SK-N-SH treated with all-trans-retinoic acid at 6 μM for 48 hours (cell line): ENCODE data around the gene LMAN2.

Experiments
- ARNTL ChIP-seq: fragments of 450-650 bp; formaldehyde crosslinking; IDR thresholded peaks from 2 replicates; pipeline ENCODE4 v1.5.0; 2020; ENCODE audit warnings: low read depth, mild to moderate bottlenecking, moderate library complexity, borderline replicate concordance
- BACH2 ChIP-seq: fragments of 250-450 bp; sonication (Bioruptor Pico); IDR thresholded peaks from 2 replicates; pipeline ENCODE4 v1.9.0; 2021; ENCODE audit warnings: mild to moderate bottlenecking, borderline replicate concordance
- CSDC2 ChIP-seq: fragments of 250-450 bp; sonication (Bioruptor Pico); IDR thresholded peaks from 2 replicates; pipeline ENCODE4 v1.5.0; 2020; ENCODE audit warnings: mild to moderate bottlenecking, moderate library complexity
- GLIS3 ChIP-seq: fragments of 250-450 bp; sonication (Bioruptor Pico); IDR thresholded peaks from 2 replicates; pipeline ENCODE4 v1.5.0; 2020; ENCODE audit warnings: mild to moderate bottlenecking, moderate library complexity
- ISL1 ChIP-seq: fragments of 250-450 bp; sonication (Bioruptor Pico); IDR thresholded peaks from 2 replicates; pipeline ENCODE4 v2.1.2; 2022; ENCODE audit warnings: mild to moderate bottlenecking, moderate library complexity
- PPARA ChIP-seq: fragments of 250-450 bp; sonication (Bioruptor Pico); IDR thresholded peaks from 2 replicates; pipeline ENCODE4 v1.5.0; 2020; ENCODE audit warnings: mild to moderate bottlenecking, borderline replicate concordance
- RARB ChIP-seq: fragments of 250-450 bp; sonication (Bioruptor Pico); IDR thresholded peaks from 2 replicates; pipeline ENCODE4 v1.8.0; 2021; ENCODE audit warnings: mild to moderate bottlenecking, moderate library complexity
- SNAI2 ChIP-seq: fragments of 250-450 bp; sonication (Bioruptor Pico); IDR thresholded peaks from 2 replicates; pipeline ENCODE4 v1.5.0; 2020; ENCODE audit warnings: mild to moderate bottlenecking, moderate library complexity
- ZFP30 ChIP-seq: fragments of 450-650 bp; formaldehyde crosslinking; IDR thresholded peaks from 2 replicates; pipeline ENCODE4 v1.5.0; 2022; ENCODE audit warnings: mild to moderate bottlenecking, moderate library complexity
- ZNF70 ChIP-seq: fragments of 450-650 bp; formaldehyde crosslinking; IDR thresholded peaks from 2 replicates; pipeline ENCODE4 v1.5.0; 2020; ENCODE audit warnings: mild to moderate bottlenecking, moderate library complexity
- TF ChIP-seq, protein P1 (sequence below): fragments of 250-450 bp; sonication (Bioruptor Pico); IDR thresholded peaks from 2 replicates; pipeline ENCODE4 v1.5.1; 2020; ENCODE audit warnings: low read depth, mild to moderate bottlenecking, moderate library complexity
- TF ChIP-seq, protein P2 (sequence below): fragments of 250-450 bp; sonication (Bioruptor Pico); IDR thresholded peaks from 2 replicates; pipeline ENCODE4 v1.8.0; 2020; ENCODE audit warnings: mild to moderate bottlenecking, moderate library complexity, borderline replicate concordance

DNA sequence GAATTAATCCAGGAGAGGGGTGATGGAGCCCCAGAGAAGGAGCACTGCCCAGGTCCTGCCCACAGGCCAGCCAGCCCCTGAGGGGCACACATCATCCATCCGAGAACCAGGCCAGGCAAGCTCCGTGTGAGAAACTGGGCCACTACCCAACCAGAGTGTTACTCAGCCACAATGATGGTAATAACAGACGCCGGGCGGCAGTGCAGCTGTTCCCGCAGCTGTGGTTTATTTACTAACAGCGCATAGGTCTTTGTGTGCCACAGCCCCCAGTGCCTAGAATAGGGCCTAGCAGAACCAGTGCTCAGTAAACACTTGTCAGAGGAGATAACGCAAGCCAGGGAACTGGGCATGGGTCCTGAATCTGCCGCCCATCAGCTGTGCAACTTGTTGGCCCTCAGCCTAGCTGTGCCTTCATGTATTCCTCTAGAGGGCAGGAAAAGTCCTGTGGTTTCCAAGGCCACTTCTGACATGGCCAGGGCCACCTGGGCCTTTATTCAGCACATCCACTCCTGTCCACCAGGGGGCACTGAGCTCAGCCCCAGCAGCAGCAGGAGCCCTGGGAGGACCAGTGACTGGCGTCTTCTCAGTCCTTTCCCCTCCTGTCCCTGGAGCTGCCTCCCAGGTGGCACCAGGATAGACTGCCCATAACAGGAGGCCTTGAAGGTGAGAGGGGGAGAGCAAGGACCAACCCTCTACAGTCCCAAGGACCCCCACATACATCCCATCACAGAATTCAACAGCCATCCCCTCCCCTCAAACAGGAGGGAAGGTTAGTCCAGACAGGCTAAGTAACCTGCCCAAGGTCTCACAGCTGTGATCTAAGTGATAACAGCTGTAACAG lies 41.9 kb downstream of the LMAN2 start:
- TF ChIP-seq CSDC2 (CRISPR knock-in tag) (no peak), ARNTL (no peak), PPARA (no peak), ZFP30 (CRISPR knock-in tag) (no peak), ZNF70 (CRISPR knock-in tag) (no peak), SNAI2 (CRISPR knock-in tag) (no peak), RARB (CRISPR knock-in tag) (no peak), GLIS3 (CRISPR knock-in tag) (no peak), BACH2 (no peak), ISL1 (CRISPR knock-in tag) (no peak)
- TF ChIP-seq, protein P1, sequence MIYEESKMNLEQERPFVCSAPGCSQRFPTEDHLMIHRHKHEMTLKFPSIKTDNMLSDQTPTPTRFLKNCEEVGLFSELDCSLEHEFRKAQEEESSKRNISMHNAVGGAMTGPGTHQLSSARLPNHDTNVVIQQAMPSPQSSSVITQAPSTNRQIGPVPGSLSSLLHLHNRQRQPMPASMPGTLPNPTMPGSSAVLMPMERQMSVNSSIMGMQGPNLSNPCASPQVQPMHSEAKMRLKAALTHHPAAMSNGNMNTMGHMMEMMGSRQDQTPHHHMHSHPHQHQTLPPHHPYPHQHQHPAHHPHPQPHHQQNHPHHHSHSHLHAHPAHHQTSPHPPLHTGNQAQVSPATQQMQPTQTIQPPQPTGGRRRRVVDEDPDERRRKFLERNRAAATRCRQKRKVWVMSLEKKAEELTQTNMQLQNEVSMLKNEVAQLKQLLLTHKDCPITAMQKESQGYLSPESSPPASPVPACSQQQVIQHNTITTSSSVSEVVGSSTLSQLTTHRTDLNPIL (CRISPR knock-in tag): no peak
- TF ChIP-seq, protein P2, sequence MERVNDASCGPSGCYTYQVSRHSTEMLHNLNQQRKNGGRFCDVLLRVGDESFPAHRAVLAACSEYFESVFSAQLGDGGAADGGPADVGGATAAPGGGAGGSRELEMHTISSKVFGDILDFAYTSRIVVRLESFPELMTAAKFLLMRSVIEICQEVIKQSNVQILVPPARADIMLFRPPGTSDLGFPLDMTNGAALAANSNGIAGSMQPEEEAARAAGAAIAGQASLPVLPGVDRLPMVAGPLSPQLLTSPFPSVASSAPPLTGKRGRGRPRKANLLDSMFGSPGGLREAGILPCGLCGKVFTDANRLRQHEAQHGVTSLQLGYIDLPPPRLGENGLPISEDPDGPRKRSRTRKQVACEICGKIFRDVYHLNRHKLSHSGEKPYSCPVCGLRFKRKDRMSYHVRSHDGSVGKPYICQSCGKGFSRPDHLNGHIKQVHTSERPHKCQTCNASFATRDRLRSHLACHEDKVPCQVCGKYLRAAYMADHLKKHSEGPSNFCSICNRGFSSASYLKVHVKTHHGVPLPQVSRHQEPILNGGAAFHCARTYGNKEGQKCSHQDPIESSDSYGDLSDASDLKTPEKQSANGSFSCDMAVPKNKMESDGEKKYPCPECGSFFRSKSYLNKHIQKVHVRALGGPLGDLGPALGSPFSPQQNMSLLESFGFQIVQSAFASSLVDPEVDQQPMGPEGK (CRISPR knock-in tag): no peak
